ENCODE measurements around the gene CDC7.

The CDC7 gene

GRCh38 chr1:91520942-91521507 lies 20.4 kb downstream of the CDC7 start:
- no peaks in the 10 kb centered on the region for H3K9me3 ChIP-seq (ENCODE audit: insufficient read depth, low read length)
- H3K27ac ChIP-seq (ENCODE audit: low read length): no peak overlapping the region
- TF ChIP-seq CTCF (IDR thresholded peaks at IDR 0.05; ENCODE audit: low read depth, low read length) (no peak), EZH2phosphoT487 (IDR thresholded peaks at IDR 0.05; ENCODE audit: low read depth) (no peak)
- H3K9ac ChIP-seq (ENCODE audit: low read length): no peak overlapping the region
- H2AFZ ChIP-seq (ENCODE audit: low read depth, low read length): no peak overlapping the region
- H3K36me3 ChIP-seq (replicated peaks; ENCODE audit: low read depth, low read length): peaks cover 7% of the 10 kb centered on the region
- peaks cover 4% of the 10 kb centered on the region for H3K4me1 ChIP-seq (ENCODE audit: low read length)
- no peaks in the 10 kb centered on the region for H4K20me1 ChIP-seq (ENCODE audit: insufficient read depth, low read length)
- no peaks in the 10 kb centered on the region for H3K27me3 ChIP-seq (ENCODE audit: low read depth, low read length)
- H3K4me3 ChIP-seq (ENCODE audit: low read length): no peak overlapping the region
- H3K79me2 ChIP-seq (ENCODE audit: low read length): no peaks in the 10 kb centered on the region
- H3K4me2 ChIP-seq (ENCODE audit: low read length): no peak overlapping the region

GRCh38 chr1:91523482-91523881 lies 22.8 kb downstream of the CDC7 start:
- H2AFZ ChIP-seq (ENCODE audit: low read depth, low read length): no peak overlapping the region
- H3K79me2 ChIP-seq (ENCODE audit: low read length): no peaks in the 10 kb centered on the region
- TF ChIP-seq CTCF (IDR thresholded peaks at IDR 0.05; ENCODE audit: low read depth, low read length): no peak
- TF ChIP-seq EZH2phosphoT487 (IDR thresholded peaks at IDR 0.05; ENCODE audit: low read depth): no peak
- H3K4me3 ChIP-seq (ENCODE audit: low read length): no peak overlapping the region
- H3K9ac ChIP-seq (ENCODE audit: low read length): no peak overlapping the region
- H3K4me2 ChIP-seq (ENCODE audit: low read length): no peak overlapping the region
- H3K27me3 ChIP-seq (ENCODE audit: low read depth, low read length): no peaks in the 10 kb centered on the region
- no peaks in the 10 kb centered on the region for H3K9me3 ChIP-seq (ENCODE audit: insufficient read depth, low read length)
- no peaks in the 10 kb centered on the region for H4K20me1 ChIP-seq (ENCODE audit: insufficient read depth, low read length)
- peaks cover 3% of the 10 kb centered on the region for H3K36me3 ChIP-seq (replicated peaks; ENCODE audit: low read depth, low read length)
- H3K27ac ChIP-seq (ENCODE audit: low read length): no peak overlapping the region
- peaks cover 4% of the 10 kb centered on the region for H3K4me1 ChIP-seq (ENCODE audit: low read length)

GRCh38 chr1:91526496-91526895 lies 25.8 kb downstream of the CDC7 start:
- no peaks in the 10 kb centered on the region for H4K20me1 ChIP-seq (ENCODE audit: insufficient read depth, low read length)
- H2AFZ ChIP-seq (ENCODE audit: low read depth, low read length): no peak overlapping the region
- peaks cover 3% of the 10 kb centered on the region for H3K36me3 ChIP-seq (replicated peaks; ENCODE audit: low read depth, low read length)
- no peaks in the 10 kb centered on the region for H3K9me3 ChIP-seq (ENCODE audit: insufficient read depth, low read length)
- no peak overlapping the region for H3K9ac ChIP-seq (ENCODE audit: low read length)
- peaks cover 4% of the 10 kb centered on the region for H3K4me1 ChIP-seq (ENCODE audit: low read length)
- no peak overlapping the region for H3K27ac ChIP-seq (ENCODE audit: low read length)
- TF ChIP-seq CTCF (IDR thresholded peaks at IDR 0.05; ENCODE audit: low read depth, low read length) (no peak), EZH2phosphoT487 (IDR thresholded peaks at IDR 0.05; ENCODE audit: low read depth) (no peak)
- no peaks in the 10 kb centered on the region for H3K27me3 ChIP-seq (ENCODE audit: low read depth, low read length)
- H3K4me3 ChIP-seq (ENCODE audit: low read length): no peak overlapping the region
- H3K4me2 ChIP-seq (ENCODE audit: low read length): no peak overlapping the region
- no peaks in the 10 kb centered on the region for H3K79me2 ChIP-seq (ENCODE audit: low read length)

GRCh38 chr1:91527266-91527765 lies 26.7 kb downstream of the CDC7 start:
- H3K4me2 ChIP-seq (ENCODE audit: low read length): no peak overlapping the region
- no peaks in the 10 kb centered on the region for H3K79me2 ChIP-seq (ENCODE audit: low read length)
- H4K20me1 ChIP-seq (ENCODE audit: insufficient read depth, low read length): no peaks in the 10 kb centered on the region
- no peak overlapping the region for H3K27ac ChIP-seq (ENCODE audit: low read length)
- no peak overlapping the region for H3K9ac ChIP-seq (ENCODE audit: low read length)
- H3K27me3 ChIP-seq (ENCODE audit: low read depth, low read length): no peaks in the 10 kb centered on the region
- TF ChIP-seq EZH2phosphoT487 (IDR thresholded peaks at IDR 0.05; ENCODE audit: low read depth) (no peak), CTCF (IDR thresholded peaks at IDR 0.05; ENCODE audit: low read depth, low read length) (no peak)
- H3K4me3 ChIP-seq (ENCODE audit: low read length): no peak overlapping the region
- peaks cover 4% of the 10 kb centered on the region for H3K4me1 ChIP-seq (ENCODE audit: low read length)
- no peaks in the 10 kb centered on the region for H3K9me3 ChIP-seq (ENCODE audit: insufficient read depth, low read length)
- no peak overlapping the region for H2AFZ ChIP-seq (ENCODE audit: low read depth, low read length)
- peaks cover 3% of the 10 kb centered on the region for H3K36me3 ChIP-seq (replicated peaks; ENCODE audit: low read depth, low read length)
